B cell (primary cell): ENCODE results near the gene PHF19. TPM values are rescaled to one million over a fixed set of nuclear protein-coding genes. Genes with fewer than 3 reads are reported as not detected.
A peak's percentile ranks its signal among the peaks of the same experiment; 100 is the strongest.

Source experiments
- ATAC-seq: fragments of 200-7000 bp; cut with Tn5 transposase; one replicate; pipeline ENCODE4 v1.10.0; 2021; ENCODE audit warnings: low read depth, mild to moderate bottlenecking, moderate number of reproducible peaks, moderate library complexity
- CTCF ChIA-PET: fragments of 350-600 bp; sonication (Branson Sonifier 250); formaldehyde crosslinking; loops from one replicate; lab custom pipeline; 2021; ENCODE audit warnings: antibody characterized with exemption, inconsistent platforms; lab: Charles Lee
- POLR2A ChIA-PET: fragments of 350-600 bp; sonication (Branson Sonifier 250); formaldehyde crosslinking; loops from one replicate; lab custom pipeline; 2021; ENCODE audit warnings: antibody characterized with exemption; lab: Charles Lee
- DNase-seq: peaks from one replicate; pipeline ENCODE4 v3.0.0; 2013
- H2AFZ ChIP-seq: 2 replicates; pipeline ENCODE4 v1.6.1; 2012; ENCODE audit warnings: mild to moderate bottlenecking, low read depth, low read length; ENCODE audit not compliant: insufficient read depth, poor library complexity, severe bottlenecking
- H3K27ac ChIP-seq, 2 donors: 1 replicate in 1 of 2; 2 replicates in 1 of 2; pipeline ENCODE4 v1.5.1; 2012 to 2013; ENCODE audit warnings: low read length in 2 of 2, mild to moderate bottlenecking in 2 of 2, moderate library complexity in 1 of 2
- H3K27me3 ChIP-seq, 4 experiments: fragments of 200-600 bp in 1 of 4; sonication (generic) in 1 of 4; replicated peaks in 1 of 4; 1 replicate in 2 of 4; 2 replicates in 2 of 4; pipeline versions ENCODE4 v1.6.1 to v1.7.0; 2013 to 2016; ENCODE audit warnings: low read length in 3 of 4, mild to moderate bottlenecking in 2 of 4, mixed read lengths in 1 of 4, moderate library complexity in 1 of 4; ENCODE audit not compliant: insufficient read depth in 4 of 4, control insufficient read depth in 3 of 4; ENCODE audit errors: control extremely low read depth in 1 of 4
- H3K36me3 ChIP-seq, 2 experiments: replicated peaks in 1 of 2; 1 replicate in 1 of 2; 2 replicates in 1 of 2; pipeline versions ENCODE4 v1.6.1 to v1.7.1; 2013; ENCODE audit warnings: low read length in 1 of 2; ENCODE audit not compliant: insufficient read depth in 2 of 2, control insufficient read depth in 1 of 2; ENCODE audit errors: control extremely low read depth in 1 of 2, extremely low read depth in 1 of 2
- H3K4me1 ChIP-seq, 2 donors: fragments of 200-600 bp in 1 of 2; sonication (generic) in 1 of 2; 1 replicate in 1 of 2; 2 replicates in 1 of 2; pipeline versions ENCODE4 v1.5.1 to v1.6.1; 2013 to 2017; ENCODE audit warnings: low read length in 2 of 2; ENCODE audit not compliant: control insufficient read depth in 2 of 2, insufficient read depth in 2 of 2
- H3K4me2 ChIP-seq: replicated peaks from 2 replicates; pipeline ENCODE3; 2012; ENCODE audit warnings: mild to moderate bottlenecking, low read depth, low read length; ENCODE audit not compliant: poor library complexity, severe bottlenecking
- H3K4me3 ChIP-seq, 5 experiments: fragments of 200-600 bp in 1 of 5; sonication (generic) in 1 of 5; 1 replicate in 3 of 5; 2 replicates in 2 of 5; pipeline versions ENCODE4 v1.5.1 to v1.7.0; 2011 to 2016; ENCODE audit warnings: low read length in 4 of 5, mild to moderate bottlenecking in 4 of 5, low read depth in 2 of 5, control low read depth in 1 of 5, moderate library complexity in 1 of 5; ENCODE audit not compliant: insufficient read depth in 1 of 5; ENCODE audit errors: control extremely low read depth in 1 of 5, extremely low read depth in 1 of 5
- H3K79me2 ChIP-seq: fragments of 200-600 bp; sonication (generic); one replicate; pipeline ENCODE4 v1.6.0; 2016; ENCODE audit warnings: low read length; ENCODE audit not compliant: control insufficient read depth, insufficient read depth
- H3K9ac ChIP-seq: fragments of 200-600 bp; sonication (generic); 2 replicates; pipeline ENCODE4 v1.6.1; 2017; ENCODE audit warnings: mild to moderate bottlenecking, low read length, moderate library complexity
- H3K9me3 ChIP-seq, 3 donors: one replicate each; pipeline versions ENCODE4 v1.6.1 to v1.7.1; 2013; ENCODE audit warnings: low read length in 2 of 3; ENCODE audit not compliant: control insufficient read depth in 2 of 3, insufficient read depth in 1 of 3; ENCODE audit errors: control extremely low read depth in 1 of 3
- H4K20me1 ChIP-seq: 2 replicates; pipeline ENCODE4 v1.6.0; 2012; ENCODE audit warnings: mild to moderate bottlenecking, low read length; ENCODE audit not compliant: insufficient read depth, control insufficient read depth, poor library complexity, severe bottlenecking
- H3K27ac Mint-ChIP-seq: one replicate; pipeline ENCODE4 v1.8.0; 2021; ENCODE audit warnings: mixed read lengths
- H3K27me3 Mint-ChIP-seq: one replicate; pipeline ENCODE4 v1.8.0; 2021; ENCODE audit warnings: mixed read lengths
- H3K4me1 Mint-ChIP-seq: one replicate; pipeline ENCODE4 v1.8.0; 2021; ENCODE audit warnings: mixed read lengths
- H3K4me3 Mint-ChIP-seq: one replicate; pipeline ENCODE4 v1.8.0; 2021; ENCODE audit warnings: mixed read lengths
- H3K9me3 Mint-ChIP-seq: one replicate; pipeline ENCODE4 v1.8.0; 2022; ENCODE audit warnings: mixed read lengths; ENCODE audit not compliant: insufficient read depth
- CTCF ChIP-seq: fragments of 200-600 bp; IDR thresholded peaks from one replicate; pipeline ENCODE4 v1.8.0; 2022; ENCODE audit warnings: antibody characterized with exemption, mild to moderate bottlenecking
- EZH2 ChIP-seq: IDR thresholded peaks from 2 replicates; pipeline ENCODE4 v1.6.1; 2012; ENCODE audit warnings: borderline replicate concordance, low read depth, mild to moderate bottlenecking, moderate library complexity, low read length; ENCODE audit not compliant: insufficient read depth, poor library complexity, severe bottlenecking
- WGBS: methylation state at CpG from one replicate; pipeline ENCODE4 v1.1.5; 2013; ENCODE audit warnings: missing lambda C conversion rate; ENCODE audit not compliant: insufficient coverage; 5-methylcytosine and 5-hydroxymethylcytosine counted together
- intact Hi-C: fragments of 100-400 bp; cut with micrococcal nuclease; formaldehyde crosslinking; loops from one replicate; pipeline ENCODE4 v1.10.0; 2022
- polyA plus RNA-seq: library from polyadenylated mRNA; depleted of rRNA; stranded (reverse); fragments of >200 nt; gene quantifications from 2 replicates; pipeline ENCODE4 v1.2.3, GENCODE V29; 2012
- total RNA-seq, 2 donors: library from RNA; stranded (reverse); fragments of 120-200 nt in 1 of 2; gene quantifications; 1 replicate in 1 of 2; 2 replicates in 1 of 2; pipeline versions ENCODE4 v1.2.3 to v1.2.4, GENCODE V29; 2013 to 2022

Gene PHF19
- total and polyA plus RNA-seq, 2 donors (not counting 1 experiment from before 2014, with no cell fraction given), result 17.0 to 20.9 TPM

- peak overlapping the region; percentile 8 for H3K9ac ChIP-seq
- no peak for TF ChIP-seq EZH2
- no peak for TF ChIP-seq CTCF
- no peak overlapping the region for H3K4me3 ChIP-seq
- 33% methylated on average over 8 of the region's 14 CpGs for WGBS
- CTCF ChIA-PET, result interaction anchor here (1.8 to 2.0 kb wide), 3 partner anchors 10 to 34 kb away, joined by 7 to 12 read pairs (median 8); no protein-coding TSS in a partner anchor
- H3K4me1 Mint-ChIP-seq, result peaks cover 54% of the 10 kb centered on the region
- intact Hi-C loops, result no loop called here
- H3K9me3 ChIP-seq, result peaks cover 0 to 9% (median 0%) of the 10 kb centered on the region in 3 donors
- H3K4me1 ChIP-seq, result peaks cover 53 to 57% of the 10 kb centered on the region in 2 donors
- no peaks in the 10 kb centered on the region for H3K79me2 ChIP-seq
- peak overlapping the region; percentile 76 for H3K27ac Mint-ChIP-seq
- no peaks in the 10 kb centered on the region for H3K27me3 ChIP-seq
- H3K9me3 Mint-ChIP-seq, result no peaks in the 10 kb centered on the region
- peaks cover 0 to 1% of the 10 kb centered on the region in 2 experiments for H3K36me3 ChIP-seq
- no peaks in the 10 kb centered on the region for H4K20me1 ChIP-seq
- peak overlapping the region; percentile 76 to 77 for H3K27ac ChIP-seq
- no peaks in the 10 kb centered on the region for H3K27me3 Mint-ChIP-seq
- DNase-seq (peak; percentile 50), ATAC-seq (no peak)
- H3K4me2 ChIP-seq, result peak overlapping the region; percentile 53
- H2AFZ ChIP-seq, result peak overlapping the region; percentile 50
- POLR2A ChIA-PET, result interaction anchor here (1.3 kb wide), 1 partner anchor 10 kb away, joined by 3 read pairs; no protein-coding TSS in a partner anchor
- peak overlapping the region; percentile 48 for H3K4me3 Mint-ChIP-seq
These were observed 25.9 kb upstream of the PHF19 start for GRCh38 chr9:120902569-120903535.
